OCI-LY3 (cell line): ENCODE data around the gene IP6K2.

Experiments used
- CTCF ChIP-seq: fragments of 200-600, 300-600 bp; sonication (generic); IDR thresholded peaks from 2 replicates; pipeline ENCODE4 v1.5.1; 2014; ENCODE audit warnings: antibody characterized with exemption, low read length, low read depth
- EZH2phosphoT487 ChIP-seq: fragments of 200-600 bp; shearing (Covaris generic); IDR thresholded peaks from 2 replicates; pipeline ENCODE4 v1.6.1; 2018; ENCODE audit warnings: antibody characterized with exemption, mixed run types, low read depth

- TF ChIP-seq CTCF (no peak), EZH2phosphoT487 (no peak)
Measured at GRCh38 chr3:48663489-48664312, 53.3 kb downstream of the IP6K2 start.
